ENCODE results near the gene RPS21. TPM values are rescaled to one million over a fixed set of nuclear protein-coding genes. Genes with fewer than 3 reads are reported as not detected.

Gene RPS21
- total and polyA plus RNA-seq, 12 donors = 512 to 4,111 (median 619) TPM

- ATAC-seq = no peak
- no peak for DNase-seq
- peaks cover 0 to 61% (median 18%) of the 10 kb centered on the region in 9 donors for H3K36me3 ChIP-seq
- WGBS, 2 donors = 82 to 85% methylated on average over 11 of the region's 11 CpGs
- intact Hi-C loops (cut with DNase I) = loop anchor here in 6 of 10 donors (5.0 to 10.0 kb wide), 4 partner anchors 87 to 374 kb away; partner anchors contain the start of genes ADRM1 (in 2 of the 6) and MTG2 (in 2 of the 6)
- H3K4me1 ChIP-seq = peaks cover 6 to 32% (median 24%) of the 10 kb centered on the region in 9 donors
- no peak overlapping the region for H3K27ac ChIP-seq
- no peaks in the 10 kb centered on the region for H3K9me3 ChIP-seq
- no peaks in the 10 kb centered on the region for H3K27me3 ChIP-seq
- H3K4me3 ChIP-seq = no peak overlapping the region
- TF ChIP-seq, protein P1, sequence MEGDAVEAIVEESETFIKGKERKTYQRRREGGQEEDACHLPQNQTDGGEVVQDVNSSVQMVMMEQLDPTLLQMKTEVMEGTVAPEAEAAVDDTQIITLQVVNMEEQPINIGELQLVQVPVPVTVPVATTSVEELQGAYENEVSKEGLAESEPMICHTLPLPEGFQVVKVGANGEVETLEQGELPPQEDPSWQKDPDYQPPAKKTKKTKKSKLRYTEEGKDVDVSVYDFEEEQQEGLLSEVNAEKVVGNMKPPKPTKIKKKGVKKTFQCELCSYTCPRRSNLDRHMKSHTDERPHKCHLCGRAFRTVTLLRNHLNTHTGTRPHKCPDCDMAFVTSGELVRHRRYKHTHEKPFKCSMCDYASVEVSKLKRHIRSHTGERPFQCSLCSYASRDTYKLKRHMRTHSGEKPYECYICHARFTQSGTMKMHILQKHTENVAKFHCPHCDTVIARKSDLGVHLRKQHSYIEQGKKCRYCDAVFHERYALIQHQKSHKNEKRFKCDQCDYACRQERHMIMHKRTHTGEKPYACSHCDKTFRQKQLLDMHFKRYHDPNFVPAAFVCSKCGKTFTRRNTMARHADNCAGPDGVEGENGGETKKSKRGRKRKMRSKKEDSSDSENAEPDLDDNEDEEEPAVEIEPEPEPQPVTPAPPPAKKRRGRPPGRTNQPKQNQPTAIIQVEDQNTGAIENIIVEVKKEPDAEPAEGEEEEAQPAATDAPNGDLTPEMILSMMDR (IDR thresholded peaks at IDR 0.05) = no peak
These were observed 2.1 kb downstream of the RPS21 start for GRCh38 chr20:62388839-62389600.

- no peak overlapping the region for H3K27ac ChIP-seq
- H3K4me1 ChIP-seq = peaks cover 6 to 32% (median 24%) of the 10 kb centered on the region in 9 donors
- ATAC-seq (no peak), DNase-seq (no peak)
- intact Hi-C loops (cut with DNase I) = loop anchor here in 6 of 10 donors (5.0 to 10.0 kb wide), 4 partner anchors 87 to 375 kb away; partner anchors contain the start of genes ADRM1 (in 2 of the 6) and MTG2 (in 2 of the 6)
- TF ChIP-seq, protein P1 (IDR thresholded peaks at IDR 0.05) = no peak
- no peak overlapping the region for H3K4me3 ChIP-seq
- H3K9me3 ChIP-seq = no peaks in the 10 kb centered on the region
- WGBS, 2 donors = 82 to 83% methylated on average over 5 of the region's 5 CpGs
- no peaks in the 10 kb centered on the region for H3K27me3 ChIP-seq
- H3K36me3 ChIP-seq = peaks cover 0 to 67% (median 18%) of the 10 kb centered on the region in 9 donors
These were observed 2.7 kb downstream of the RPS21 start for GRCh38 chr20:62389601-62390087.

DNA sequence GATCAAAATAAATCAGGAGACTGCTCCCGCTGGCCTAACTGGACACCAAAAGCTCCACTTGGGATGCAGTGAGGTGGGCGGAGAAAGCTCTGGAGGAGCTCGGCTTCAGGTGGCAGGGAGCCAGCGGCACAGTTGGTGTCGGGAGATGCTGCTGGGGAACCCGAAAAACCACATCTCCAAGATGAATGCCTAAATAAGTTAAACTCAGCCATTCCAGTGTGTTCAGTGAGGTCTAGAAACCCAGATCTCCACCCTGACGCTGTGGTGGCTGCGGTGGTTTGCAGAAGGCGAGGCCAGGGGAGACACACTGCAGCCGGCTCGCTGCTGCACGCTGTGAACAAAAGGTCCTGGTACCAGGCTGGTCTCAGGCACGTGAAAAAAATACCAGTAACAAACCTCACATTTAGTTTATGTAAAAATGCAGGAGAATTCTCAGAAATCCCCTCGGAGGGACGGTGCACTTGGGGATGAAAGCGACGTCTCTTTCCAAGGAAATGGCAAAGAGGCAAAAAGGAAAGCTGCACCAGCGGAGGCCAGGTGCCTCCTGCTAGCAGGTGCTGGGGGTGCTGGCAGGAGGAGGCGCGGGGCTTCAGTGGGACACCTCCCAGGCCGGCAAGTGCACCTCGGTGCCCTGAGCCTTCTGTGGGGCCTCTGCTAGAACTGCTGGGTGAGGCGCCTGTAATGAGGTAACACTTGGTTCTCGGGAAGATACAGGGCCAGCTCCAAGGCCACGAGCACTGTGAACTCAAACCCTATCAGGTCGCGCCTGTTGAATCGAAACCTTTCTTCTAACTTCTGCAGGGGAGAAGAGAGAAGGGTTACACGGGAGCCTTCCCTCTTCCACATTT, 3.6 kb downstream of the RPS21 start:
- H3K27ac ChIP-seq = no peak overlapping the region
- no peaks in the 10 kb centered on the region for H3K9me3 ChIP-seq
- H3K36me3 ChIP-seq = peaks cover 0 to 76% (median 18%) of the 10 kb centered on the region in 9 donors
- H3K4me3 ChIP-seq = no peak overlapping the region
- intact Hi-C loops (cut with DNase I) = no loop called here
- H3K4me1 ChIP-seq = peaks cover 6 to 24% (median 19%) of the 10 kb centered on the region in 9 donors
- H3K27me3 ChIP-seq = no peaks in the 10 kb centered on the region
- 82 to 84% methylated on average over 29 of the region's 29 CpGs for WGBS, 2 donors
- no peak for ATAC-seq
- TF ChIP-seq, protein P1 (IDR thresholded peaks at IDR 0.05) = no peak
- DNase-seq = no peak

Data from heart right ventricle (tissue), 16 donors.